Body of pancreas (tissue), 4 donors: ENCODE measurements around the gene OSBPL5. TPM values are rescaled to one million over a fixed set of nuclear protein-coding genes. Genes with fewer than 3 reads are reported as not detected.

Experiments
- ATAC-seq: fragments of 150-250 bp; one replicate; pipeline ENCODE4 v1.9.1; 2016
- DNase-seq, 4 donors: peaks; one replicate each; pipeline ENCODE4 v3.0.0-alpha.2; 2019
- H3K27ac ChIP-seq, 4 donors: fragments of 200-600 bp; sonication (generic); 1 replicate in 3 of 4; 2 replicates in 1 of 4; pipeline versions ENCODE4 v1.5.1 to v1.6.1; 2016 to 2019; ENCODE audit warnings: mild to moderate bottlenecking in 1 of 4, mixed read lengths in 1 of 4, moderate library complexity in 1 of 4
- H3K27me3 ChIP-seq, 2 donors: fragments of 200-600 bp; sonication (generic); one replicate each; pipeline ENCODE4 v1.6.0; 2016; ENCODE audit warnings: mild to moderate bottlenecking in 1 of 2
- H3K36me3 ChIP-seq, 2 donors: fragments of 200-600 bp; sonication (generic); replicated peaks in 1 of 2; 2 replicates each; pipeline ENCODE4 v1.5.1; 2016; ENCODE audit warnings: low read depth in 2 of 2; ENCODE audit not compliant: insufficient read depth in 1 of 2
- H3K4me1 ChIP-seq: fragments of 200-600 bp; sonication (generic); one replicate; pipeline ENCODE4 v1.6.0; 2016
- H3K4me3 ChIP-seq, 2 donors: fragments of 200-600 bp; sonication (generic); 1 replicate in 1 of 2; 2 replicates in 1 of 2; pipeline ENCODE4 v1.5.1; 2016 to 2019
- H3K9me3 ChIP-seq, 3 donors: fragments of 200-600 bp; sonication (generic); 1 replicate in 2 of 3; 2 replicates in 1 of 3; pipeline ENCODE4 v1.5.1; 2016
- POLR2A ChIP-seq, 3 donors: fragments of 450-650 bp; IDR thresholded peaks; one replicate each; pipeline ENCODE4 v1.6.1; 2016; ENCODE audit warnings: antibody characterized with exemption in 3 of 3, mild to moderate bottlenecking in 2 of 3
- WGBS, 2 donors: methylation state at CpG; one replicate each; pipeline ENCODE4 v1.1.5; 2017; 5-methylcytosine and 5-hydroxymethylcytosine counted together
- intact Hi-C: fragments of 100-400 bp; cut with DNase I; formaldehyde crosslinking; loops from one replicate; pipeline ENCODE4 v1.15.1; 2023
- total RNA-seq, 2 donors: library from RNA; depleted of rRNA; stranded (reverse); fragments of >200 nt; gene quantifications; one replicate each; pipeline ENCODE4 v1.1.0, GENCODE V29; 2016
- TF ChIP-seq, protein P1 (sequence below), 7 experiments: fragments of 450-650 bp in 4 of 7; fragments of 200-600 bp in 3 of 7; sonication (generic) in 3 of 7; IDR thresholded peaks; one replicate each; pipeline ENCODE4 v1.5.1; 2016 to 2019; ENCODE audit warnings: antibody characterized with exemption in 7 of 7

The OSBPL5 gene
- total RNA-seq, 2 donors from 2014 or later, result 22.3 to 62.0 TPM

DNA sequence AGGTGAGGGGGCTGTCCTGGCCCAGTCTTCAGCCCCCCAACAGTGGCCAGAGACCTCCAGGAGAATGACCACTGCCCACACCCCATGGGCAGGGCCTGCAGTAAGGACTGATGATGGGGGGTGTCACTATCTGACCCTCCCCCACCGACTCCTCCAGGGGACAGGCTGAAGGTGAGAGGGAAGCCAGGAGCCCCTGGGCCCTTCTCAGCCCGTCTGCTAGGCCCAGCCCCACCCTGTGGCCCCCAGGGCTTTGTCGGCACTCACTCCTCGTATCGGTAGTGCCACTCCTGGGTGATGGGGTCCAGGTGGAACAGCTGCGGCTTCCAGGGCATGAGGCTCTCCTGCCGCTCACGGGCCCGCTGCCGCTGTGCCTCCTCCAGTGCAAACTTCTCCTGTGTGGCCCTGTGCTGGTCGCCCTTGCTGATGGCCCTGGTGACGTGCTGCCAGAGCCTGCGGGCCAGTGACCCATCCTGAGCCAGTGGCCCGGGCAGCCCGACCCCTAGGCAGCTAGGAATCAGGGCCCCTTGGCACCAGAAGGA lies 72.4 kb downstream of the OSBPL5 start:
- WGBS, 2 donors, result 86 to 91% methylated on average over 11 to 14 of the region's 15 CpGs
- Histone ChIP-seq H3K9me3 (no peaks in the 10 kb centered on the region), H3K4me3 (no peak overlapping the region), H3K27ac (no peak overlapping the region), H3K27me3 (no peaks in the 10 kb centered on the region), H3K36me3 (no peaks in the 10 kb centered on the region), H3K4me1 (peaks cover 8% of the 10 kb centered on the region)
- intact Hi-C loops, result loop anchor here (5.0 kb wide), 1 partner anchor 55 kb away; no protein-coding TSS in a partner anchor
- DNase-seq (no peak), ATAC-seq (no peak)
- TF ChIP-seq, protein P1, sequence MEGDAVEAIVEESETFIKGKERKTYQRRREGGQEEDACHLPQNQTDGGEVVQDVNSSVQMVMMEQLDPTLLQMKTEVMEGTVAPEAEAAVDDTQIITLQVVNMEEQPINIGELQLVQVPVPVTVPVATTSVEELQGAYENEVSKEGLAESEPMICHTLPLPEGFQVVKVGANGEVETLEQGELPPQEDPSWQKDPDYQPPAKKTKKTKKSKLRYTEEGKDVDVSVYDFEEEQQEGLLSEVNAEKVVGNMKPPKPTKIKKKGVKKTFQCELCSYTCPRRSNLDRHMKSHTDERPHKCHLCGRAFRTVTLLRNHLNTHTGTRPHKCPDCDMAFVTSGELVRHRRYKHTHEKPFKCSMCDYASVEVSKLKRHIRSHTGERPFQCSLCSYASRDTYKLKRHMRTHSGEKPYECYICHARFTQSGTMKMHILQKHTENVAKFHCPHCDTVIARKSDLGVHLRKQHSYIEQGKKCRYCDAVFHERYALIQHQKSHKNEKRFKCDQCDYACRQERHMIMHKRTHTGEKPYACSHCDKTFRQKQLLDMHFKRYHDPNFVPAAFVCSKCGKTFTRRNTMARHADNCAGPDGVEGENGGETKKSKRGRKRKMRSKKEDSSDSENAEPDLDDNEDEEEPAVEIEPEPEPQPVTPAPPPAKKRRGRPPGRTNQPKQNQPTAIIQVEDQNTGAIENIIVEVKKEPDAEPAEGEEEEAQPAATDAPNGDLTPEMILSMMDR (IDR thresholded peaks at IDR 0.05), result no peak
- no peak for TF ChIP-seq POLR2A (IDR thresholded peaks at IDR 0.05)

DNA sequence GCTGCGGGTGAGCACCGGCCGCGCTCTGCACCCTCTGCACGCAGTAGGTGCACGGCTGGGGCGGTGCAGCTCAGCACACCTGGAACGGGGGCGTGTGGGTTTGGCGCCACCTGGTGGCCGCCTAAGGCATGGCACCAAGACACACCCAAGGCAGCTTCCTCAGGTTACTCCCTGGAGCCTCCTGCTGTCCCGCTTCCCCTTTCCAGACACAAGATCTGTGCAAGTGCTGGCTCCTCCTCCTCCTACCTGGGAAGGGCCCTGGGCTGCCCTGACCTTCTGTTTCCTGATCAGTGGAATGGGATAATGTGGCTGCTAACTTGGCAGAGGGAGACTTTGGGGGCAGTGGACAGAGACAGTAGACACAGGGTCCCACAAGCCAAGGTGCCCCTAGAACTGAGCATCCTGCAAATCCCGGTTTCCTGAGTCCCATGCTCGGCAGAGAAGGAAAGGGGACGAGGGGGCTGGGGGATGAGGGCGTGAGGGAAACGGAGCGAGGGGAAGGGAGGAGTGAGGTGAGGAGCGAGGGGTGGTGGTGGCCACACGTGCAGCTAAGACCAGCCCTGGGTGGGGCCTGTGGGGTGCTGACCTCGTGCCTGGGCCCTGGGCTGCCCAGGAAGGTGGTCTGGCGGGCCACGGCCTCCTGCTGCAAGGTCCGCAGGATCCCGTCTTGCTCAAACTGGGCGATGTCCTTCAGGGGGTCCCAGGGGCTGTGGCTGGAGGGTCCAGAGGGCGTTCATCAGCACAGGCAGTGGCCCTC lies 73.1 kb downstream of the OSBPL5 start:
- Histone ChIP-seq H3K4me3 (no peak overlapping the region), H3K4me1 (peaks cover 8% of the 10 kb centered on the region), H3K36me3 (no peaks in the 10 kb centered on the region), H3K27ac (no peak overlapping the region), H3K9me3 (no peaks in the 10 kb centered on the region), H3K27me3 (no peaks in the 10 kb centered on the region)
- peak; percentile 70 to 81 (median 73) for DNase-seq
- intact Hi-C loops, result loop anchor here (5.0 kb wide), 1 partner anchor 55 kb away; no protein-coding TSS in a partner anchor
- peak; percentile 67 for ATAC-seq
- TF ChIP-seq, protein P1 (IDR thresholded peaks at IDR 0.05), result peak; percentile 93 to 99 (median 97)
- TF ChIP-seq POLR2A (IDR thresholded peaks at IDR 0.05), result no peak
- 46 to 75% methylated on average over 15 to 27 of the region's 27 CpGs for WGBS, 2 donors

DNA sequence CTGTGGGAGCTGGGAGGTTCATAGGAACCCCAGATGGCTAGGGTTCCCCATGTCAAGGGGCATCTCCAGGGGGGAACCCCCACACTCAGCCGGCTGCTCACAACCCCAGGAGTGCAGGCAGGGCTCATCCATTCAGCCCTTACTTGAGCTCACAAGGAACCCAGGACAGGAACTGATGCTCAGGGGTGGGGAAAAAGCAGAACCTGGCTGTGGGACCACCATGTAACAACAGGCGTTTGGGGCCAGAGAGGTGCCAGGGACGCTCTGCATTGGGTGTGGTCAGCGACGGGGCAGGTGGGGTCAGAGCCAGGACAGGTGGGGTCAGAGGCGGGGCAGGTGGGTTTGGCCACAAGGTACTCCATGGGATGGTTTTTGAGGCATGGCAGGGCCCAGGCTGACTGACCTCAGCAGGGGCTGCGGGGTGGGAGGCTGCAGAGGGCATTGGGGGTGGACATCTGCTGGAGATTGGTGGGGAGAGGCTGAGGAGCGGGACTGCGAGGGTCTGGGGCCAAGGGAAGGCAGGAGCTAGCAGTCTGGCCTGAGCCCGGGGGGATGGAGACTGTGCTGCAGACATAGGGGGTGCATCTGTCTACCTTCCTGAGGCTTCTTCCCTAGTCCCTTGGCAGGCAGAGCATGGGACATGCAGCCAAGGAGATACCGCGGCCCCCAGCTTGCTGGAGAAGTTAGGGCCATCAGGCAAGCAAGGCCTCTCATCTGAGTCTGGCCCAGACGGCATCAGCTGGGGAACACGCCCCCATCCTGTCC lies 73.8 kb downstream of the OSBPL5 start:
- Histone ChIP-seq H3K36me3 (no peaks in the 10 kb centered on the region), H3K9me3 (no peaks in the 10 kb centered on the region), H3K4me3 (no peak overlapping the region), H3K27ac (no peak overlapping the region), H3K4me1 (peaks cover 8% of the 10 kb centered on the region), H3K27me3 (no peaks in the 10 kb centered on the region)
- WGBS, 2 donors, result 66 to 77% methylated on average over 9 to 12 of the region's 14 CpGs
- intact Hi-C loops, result loop anchor here (5.0 kb wide), 1 partner anchor 54 kb away; no protein-coding TSS in a partner anchor
- ATAC-seq (no peak), DNase-seq (no peak)
- TF ChIP-seq, protein P1 (IDR thresholded peaks at IDR 0.05), result no peak
- TF ChIP-seq POLR2A (IDR thresholded peaks at IDR 0.05), result no peak

DNA sequence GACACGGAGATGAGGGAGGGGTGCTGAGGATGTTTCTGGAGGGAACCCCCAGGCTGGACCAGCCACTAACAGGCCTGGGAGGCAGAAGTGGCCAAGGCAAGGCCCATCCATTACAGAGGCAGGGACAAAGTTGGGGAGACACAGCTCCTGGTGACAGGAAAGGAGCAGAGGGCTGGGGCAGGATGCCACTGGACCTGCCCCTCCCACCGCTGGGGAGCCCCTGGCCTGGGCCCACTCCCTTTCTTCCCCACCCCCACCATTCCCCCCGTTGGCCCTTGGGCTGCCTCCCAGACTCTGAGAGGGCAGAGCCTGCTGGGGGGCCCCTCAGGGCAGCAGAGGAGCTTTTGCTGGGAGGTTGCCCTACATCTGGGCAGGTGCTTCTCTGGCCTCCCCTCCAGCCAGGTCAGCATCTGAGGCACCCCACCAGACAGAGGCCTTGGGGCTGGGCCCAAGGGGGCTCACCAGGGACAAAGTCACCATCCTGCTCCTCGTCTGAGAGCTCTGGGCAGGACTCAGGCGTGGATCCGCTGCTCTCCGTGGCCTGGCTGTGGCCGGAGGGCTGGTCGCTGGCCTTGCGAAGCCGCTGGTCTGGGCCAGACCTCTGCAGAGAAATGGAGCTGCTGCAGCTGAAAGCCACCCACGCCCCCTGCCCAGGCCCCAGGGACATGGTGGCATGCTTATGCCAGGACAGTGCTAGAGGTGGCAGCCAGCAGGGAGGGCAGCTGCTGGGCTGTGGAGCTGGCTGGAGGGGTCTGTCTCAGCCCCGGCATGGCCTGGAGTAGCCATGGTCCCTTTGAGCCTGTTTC lies 74.8 kb downstream of the OSBPL5 start:
- no peak for ATAC-seq
- no peaks in the 10 kb centered on the region for H3K36me3 ChIP-seq
- DNase-seq, result no peak

More for the DNA sequence above, 74.8 kb downstream of the OSBPL5 start:
- intact Hi-C loops, result loop anchor here (5.0 kb wide), 1 partner anchor 53 kb away; no protein-coding TSS in a partner anchor
- Histone ChIP-seq H3K27me3 (no peaks in the 10 kb centered on the region), H3K9me3 (no peaks in the 10 kb centered on the region), H3K4me1 (no peaks in the 10 kb centered on the region), H3K27ac (no peak overlapping the region), H3K4me3 (no peak overlapping the region)
- TF ChIP-seq, protein P1 (IDR thresholded peaks at IDR 0.05), result no peak
- no peak for TF ChIP-seq POLR2A (IDR thresholded peaks at IDR 0.05)
- WGBS, 2 donors, result 91 to 100% methylated on average over 1 to 13 of the region's 13 CpGs
